Activated CD8-positive, alpha-beta memory T cell treated with anti-CD3 and anti-CD28 coated beads for 24 hours (primary cell): Measurements from ENCODE around the gene ANGPT4.

Experiments
- DNase-seq: peaks from one replicate; pipeline ENCODE4 v3.0.0-alpha.2; 2020

Gene ANGPT4

DNA sequence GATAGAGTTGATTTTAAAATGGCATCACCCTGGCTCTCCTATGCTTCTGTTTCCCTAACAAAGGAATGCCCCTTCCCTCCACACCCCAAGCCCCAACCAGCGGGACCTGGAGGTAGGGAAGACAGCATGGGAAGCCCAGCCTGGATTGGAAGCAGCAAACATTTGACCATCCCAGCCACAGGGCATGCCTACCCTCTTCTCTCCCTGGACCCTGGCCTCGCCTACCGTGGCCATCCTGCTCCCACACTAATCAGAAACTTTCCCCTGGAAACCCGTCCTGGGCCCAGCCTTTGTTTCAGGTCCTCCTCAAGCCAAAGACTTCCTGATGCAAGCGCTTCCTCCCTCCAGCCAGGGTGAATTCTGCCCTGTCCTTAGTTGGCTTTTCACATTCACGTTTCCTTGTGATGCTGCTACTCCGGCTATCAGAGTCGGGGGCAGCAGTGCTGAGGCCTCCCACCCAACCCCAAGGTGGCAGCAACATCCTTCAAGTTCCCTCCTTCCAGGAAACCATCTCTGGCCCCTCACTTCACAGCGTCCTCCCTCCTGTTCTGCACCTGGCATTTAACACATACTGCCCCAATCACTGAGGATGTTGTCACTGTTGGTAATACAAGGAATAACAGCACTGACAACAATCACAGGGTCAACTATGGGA, 18.2 kb upstream of the ANGPT4 start:
- peak; percentile 19 for DNase-seq

DNA sequence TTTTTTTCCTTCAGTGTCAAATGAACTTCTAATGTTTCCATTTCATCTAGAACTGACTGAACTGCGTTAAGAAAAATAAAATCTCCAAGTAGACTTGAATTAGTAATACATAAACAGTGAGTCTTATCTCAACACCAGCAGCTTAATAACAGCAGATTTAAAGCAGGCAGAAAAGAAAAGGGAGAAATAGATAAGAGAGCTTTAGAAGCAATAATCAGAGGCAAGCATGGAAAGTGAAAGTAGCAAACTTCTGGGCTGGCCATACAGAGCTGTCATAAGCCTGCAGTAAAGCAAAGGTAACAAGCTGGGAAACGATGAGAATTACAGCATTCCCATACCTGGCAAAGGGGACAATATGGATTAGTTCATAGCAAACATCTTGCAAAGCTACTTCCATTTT, 16.9 kb upstream of the ANGPT4 start:
- no peak for DNase-seq

GRCh38 chr20:931401-931800, 15.3 kb upstream of the ANGPT4 start:
- no peak for DNase-seq

GRCh38 chr20:926670-927069, 10.5 kb upstream of the ANGPT4 start:
- no peak for DNase-seq

DNA sequence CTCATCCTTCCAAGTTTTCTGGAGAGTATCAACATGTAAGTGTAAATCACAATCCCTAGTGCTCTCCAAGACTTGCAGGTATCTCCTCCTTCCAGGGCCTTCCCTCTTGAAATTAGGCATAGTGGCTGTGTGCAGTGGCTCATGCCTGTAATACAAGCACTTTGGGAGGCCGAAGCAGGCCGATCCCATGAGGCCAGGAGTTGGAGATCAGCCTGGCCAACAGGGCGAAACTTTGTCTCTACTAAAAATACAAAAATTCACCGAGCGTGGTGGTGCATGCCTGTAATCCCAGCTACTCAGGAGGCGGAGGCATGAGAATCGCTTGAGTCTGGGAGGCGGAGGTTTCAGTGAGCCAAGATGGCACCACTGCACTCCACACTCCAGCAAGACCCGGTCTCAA, 9.4 kb upstream of the ANGPT4 start:
- DNase-seq, result no peak

GRCh38 chr20:924639-925038, 8.5 kb upstream of the ANGPT4 start:
- no peak for DNase-seq

DNA sequence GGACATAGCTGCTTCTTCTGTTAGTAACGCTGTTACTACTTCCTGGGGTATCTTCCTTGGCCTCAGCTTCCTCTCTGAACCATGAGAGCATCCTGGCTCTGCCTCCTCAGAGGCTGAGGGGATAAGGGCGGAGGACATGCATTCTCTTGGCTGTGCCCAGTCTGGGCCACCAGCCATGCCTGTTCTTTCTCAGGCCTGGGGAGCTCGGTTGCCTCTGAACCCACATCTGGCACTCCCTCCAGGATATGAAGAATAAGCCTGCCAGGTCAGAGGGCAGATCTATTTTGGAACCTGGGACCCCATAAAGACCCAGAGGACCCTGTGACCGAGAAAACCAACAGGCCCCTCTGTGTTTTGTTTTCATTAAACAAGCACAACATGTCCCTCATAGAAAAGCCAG, 6.6 kb upstream of the ANGPT4 start:
- DNase-seq, result no peak

DNA sequence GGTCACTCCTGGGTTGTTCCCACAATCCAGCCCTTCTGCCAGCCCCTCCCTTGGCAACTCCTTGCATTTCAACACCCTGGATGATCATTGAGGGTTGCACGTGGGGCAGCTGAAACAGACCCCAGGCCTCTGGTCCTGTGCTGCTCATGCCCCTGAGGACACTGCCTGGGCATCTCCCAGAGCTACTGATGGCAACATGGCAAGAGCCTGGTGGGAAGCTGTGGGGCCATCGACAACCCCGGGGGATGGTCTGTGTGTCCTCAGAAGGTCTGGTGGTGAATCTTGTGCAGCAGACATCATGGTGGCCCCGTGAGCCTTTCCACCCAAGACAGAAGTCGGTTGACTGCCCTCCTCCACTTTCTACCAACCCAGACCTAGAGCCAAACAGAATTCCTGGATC, 4.9 kb upstream of the ANGPT4 start:
- DNase-seq, result no peak

GRCh38 chr20:920311-920710, 4.2 kb upstream of the ANGPT4 start:
- DNase-seq, result no peak

DNA sequence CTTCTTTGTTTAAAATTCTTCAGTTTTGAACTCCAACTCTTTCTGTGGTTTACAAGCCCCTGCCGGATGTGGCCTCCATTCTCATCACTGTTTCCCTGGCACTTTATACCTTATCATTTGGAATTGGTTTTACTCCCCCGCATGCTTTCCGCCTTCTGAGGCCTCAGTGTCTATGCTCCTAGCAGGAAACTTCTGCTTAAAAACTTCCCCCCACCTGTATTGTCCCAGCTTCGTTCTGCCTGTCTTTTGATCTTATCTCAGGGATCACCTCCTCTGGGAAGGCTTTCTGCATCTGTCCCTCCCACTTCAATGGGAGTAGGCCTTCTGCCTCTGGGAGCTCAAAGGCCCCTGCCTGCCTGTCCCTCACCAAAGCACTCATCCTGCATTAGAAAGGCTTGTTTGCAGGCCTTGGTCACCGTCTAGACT, 3.4 kb upstream of the ANGPT4 start:
- no peak for DNase-seq

GRCh38 chr20:917416-917815, 1.3 kb upstream of the ANGPT4 start:
- no peak for DNase-seq

- DNase-seq, result no peak
Measured at GRCh38 chr20:916825-917224, 691 bp upstream of the ANGPT4 start.

- DNase-seq, result no peak
Measured at GRCh38 chr20:914727-915498, 1.2 kb downstream of the ANGPT4 start.

DNA sequence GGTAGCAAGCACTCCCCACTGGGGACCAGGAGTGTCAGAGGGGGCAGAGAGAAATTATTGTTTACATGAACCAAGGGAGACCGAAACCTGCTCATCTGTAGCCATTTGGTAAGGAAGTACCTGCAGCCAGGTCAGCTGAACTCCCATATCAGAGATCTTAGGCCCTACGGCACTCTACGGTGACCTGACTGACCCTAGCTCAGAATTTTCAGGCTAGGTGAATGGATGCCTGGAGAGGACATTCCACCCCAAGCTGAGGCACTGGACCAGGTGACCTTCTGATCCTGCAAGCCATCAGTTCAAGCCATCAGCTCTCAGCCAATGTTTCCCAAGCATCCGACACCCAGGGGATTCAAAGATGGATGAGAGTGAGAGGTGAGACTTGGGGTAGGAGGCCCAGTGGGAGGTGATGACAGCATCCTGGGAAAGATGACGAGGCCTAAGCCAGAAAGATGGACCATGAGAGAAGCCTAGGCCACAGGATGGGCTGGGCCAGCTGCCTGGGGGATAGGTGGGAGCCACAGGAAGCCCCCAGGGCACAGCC, 2.8 kb downstream of the ANGPT4 start:
- DNase-seq, result no peak

DNA sequence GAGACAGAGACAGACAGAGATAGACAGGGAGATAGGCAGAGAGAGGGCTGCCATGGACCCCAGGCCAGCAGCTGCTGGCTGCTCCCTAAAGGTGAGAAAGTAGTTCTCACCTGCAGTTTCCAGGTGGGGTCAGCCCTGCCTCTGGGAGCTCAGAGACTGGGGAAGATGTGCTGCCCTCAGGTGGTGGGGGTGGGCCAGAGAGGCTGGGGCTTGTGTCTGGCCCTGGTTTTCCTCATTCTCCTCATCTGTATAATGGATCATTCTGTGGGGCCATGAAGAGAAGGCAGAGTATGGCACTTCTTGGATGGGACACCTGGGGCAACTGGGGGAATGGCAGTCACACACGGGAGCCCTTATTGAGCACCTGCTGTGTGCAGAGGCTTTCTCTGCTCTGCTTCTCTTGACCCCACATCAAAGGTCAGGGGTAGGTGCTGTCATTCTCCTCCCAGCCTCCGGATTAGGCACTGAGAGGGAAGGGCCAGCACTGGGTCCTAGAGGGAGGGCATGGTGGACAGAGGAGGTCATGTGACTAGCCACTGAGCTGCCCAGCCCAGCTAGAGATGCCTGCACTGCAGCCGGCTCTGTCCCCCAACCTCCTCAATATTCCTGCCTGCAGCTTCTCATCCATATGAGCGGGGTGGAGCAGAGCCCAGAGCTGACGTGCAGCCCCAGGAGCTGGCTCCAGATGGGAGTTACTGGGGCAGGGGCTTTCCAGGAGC, 4.1 kb downstream of the ANGPT4 start:
- DNase-seq, result no peak

- DNase-seq, result no peak
Measured at GRCh38 chr20:910870-911770, 5.0 kb downstream of the ANGPT4 start.

GRCh38 chr20:910132-910869, 5.8 kb downstream of the ANGPT4 start:
- DNase-seq, result no peak

- no peak for DNase-seq
Measured at GRCh38 chr20:909641-910040, 6.5 kb downstream of the ANGPT4 start.

DNA sequence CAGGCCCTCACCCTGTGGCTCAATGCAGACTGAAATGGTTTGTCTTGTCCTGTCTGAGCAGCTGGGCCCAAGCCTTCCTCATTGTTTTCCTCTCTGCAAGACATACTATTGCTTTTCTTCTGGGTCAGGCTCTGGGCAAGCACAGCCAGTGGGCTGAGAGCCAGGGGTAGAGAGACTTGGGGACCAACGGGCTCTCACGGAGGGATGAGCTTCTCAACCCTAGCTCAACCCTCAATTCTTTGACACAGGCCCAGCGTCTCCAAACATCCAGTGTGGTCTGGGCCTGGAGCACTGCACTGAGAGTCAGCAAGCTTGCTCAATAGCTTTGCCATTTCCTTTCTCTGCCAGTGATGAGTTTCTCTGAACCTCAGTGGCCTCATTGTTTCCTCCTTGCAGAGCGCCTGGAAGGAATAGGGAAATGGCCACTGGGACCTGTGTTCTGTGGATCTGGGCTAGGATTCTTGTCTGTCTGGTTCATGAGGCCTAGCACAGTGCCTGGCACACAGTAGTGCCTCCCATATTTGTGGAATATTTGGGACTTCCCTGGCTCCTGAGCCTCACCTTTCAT, 9.3 kb downstream of the ANGPT4 start:
- no peak for DNase-seq

GRCh38 chr20:906001-906520, 10.1 kb downstream of the ANGPT4 start:
- no peak for DNase-seq

DNA sequence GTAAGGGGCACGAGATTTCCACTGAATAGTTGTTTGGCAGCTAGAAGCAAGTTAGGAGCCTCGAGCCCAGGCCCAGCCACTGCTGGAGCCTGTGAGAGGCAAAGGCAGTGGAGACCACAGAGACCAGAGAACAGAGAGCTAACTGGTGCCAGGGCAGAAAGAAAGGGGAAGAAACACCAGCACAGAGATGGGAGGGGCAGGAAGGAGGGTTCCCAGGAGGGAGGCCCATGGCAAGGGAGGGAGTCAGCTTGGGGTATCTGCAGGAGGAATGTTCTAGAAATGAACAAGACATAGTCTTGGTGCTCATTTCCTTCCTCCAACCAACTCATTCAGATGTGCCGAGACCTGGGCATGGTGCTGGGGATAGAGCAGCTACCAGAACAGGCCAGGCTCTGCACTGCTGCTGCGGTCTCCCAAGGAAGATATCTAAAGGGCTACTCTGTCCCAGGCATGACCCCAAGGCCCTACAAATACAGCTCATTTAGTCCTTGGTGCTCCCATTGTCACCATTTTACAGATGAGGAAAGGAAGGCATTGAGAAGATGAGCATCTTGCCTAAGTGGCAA, 10.7 kb downstream of the ANGPT4 start:
- no peak for DNase-seq
